H1 (cell line): ENCODE measurements around the gene UTS2R. TPM values are rescaled to one million over a fixed set of nuclear protein-coding genes. Genes with fewer than 3 reads are reported as not detected.

Experiments
- CTCF ChIA-PET: fragments of 300-600 bp; sonication (Branson Sonifier 250); formaldehyde crosslinking; loops from one replicate; lab custom pipeline; 2021; ENCODE audit not compliant: partially characterized antibody; lab: Charles Lee
- POLR2A ChIA-PET: fragments of 300-600 bp; sonication (Branson Sonifier 250); formaldehyde crosslinking; loops from one replicate; lab custom pipeline; 2021; ENCODE audit warnings: inconsistent platforms; ENCODE audit not compliant: partially characterized antibody; lab: Charles Lee
- DNase-seq, 2 experiments: peaks; one replicate each; pipeline versions ENCODE4 v3.0.0 to v3.0.0-alpha.2; 2010 to 2022; ENCODE audit warnings: low spot score in 2 of 2, low read depth in 1 of 2, mixed read lengths in 1 of 2
- FAIRE-seq: peaks from 2 replicates; lab custom pipeline; 2011; peaks lifted over from hg19 to GRCh38; lab: Jason Lieb, UNC
- H2AFZ ChIP-seq: 2 replicates; pipeline ENCODE4 v1.8.1; 2012; ENCODE audit warnings: low read length, inconsistent platforms
- H2AK5ac ChIP-seq: 2 replicates; pipeline ENCODE4 v1.6.1; 2013; ENCODE audit warnings: low read depth, low read length
- H2BK120ac ChIP-seq: replicated peaks from 2 replicates; pipeline ENCODE3; 2013; ENCODE audit warnings: low read depth, low read length, inconsistent platforms
- H2BK12ac ChIP-seq: 2 replicates; pipeline ENCODE4 v1.6.1; 2013; ENCODE audit warnings: low read depth, low read length
- H2BK15ac ChIP-seq: 2 replicates; pipeline ENCODE4 v1.6.1; 2013; ENCODE audit warnings: low read length
- H2BK20ac ChIP-seq: 2 replicates; pipeline ENCODE4 v1.6.1; 2013; ENCODE audit warnings: low read length
- H2BK5ac ChIP-seq: 2 replicates; pipeline ENCODE4 v1.6.1; 2013; ENCODE audit warnings: low read depth, low read length
- H3K14ac ChIP-seq: 2 replicates; pipeline ENCODE4 v1.6.1; 2013; ENCODE audit warnings: inconsistent platforms; ENCODE audit not compliant: insufficient read length
- H3K18ac ChIP-seq: 2 replicates; pipeline ENCODE4 v1.6.1; 2013; ENCODE audit warnings: low read length; ENCODE audit errors: extremely low read depth
- H3K23ac ChIP-seq: 2 replicates; pipeline ENCODE4 v1.6.1; 2013; ENCODE audit warnings: inconsistent platforms; ENCODE audit not compliant: insufficient read length
- H3K23me2 ChIP-seq: 2 replicates; pipeline ENCODE4 v1.6.1; 2013; ENCODE audit warnings: low read depth, low read length
- H3K27ac ChIP-seq: 2 replicates; pipeline ENCODE4 v1.6.1; 2011; ENCODE audit warnings: low read depth, low read length, inconsistent platforms
- H3K27me3 ChIP-seq, 4 experiments: replicated peaks in 1 of 4; 1 replicate in 1 of 4; 2 replicates in 3 of 4; pipeline versions ENCODE4 v1.6.1 to v1.8.1; 2011 to 2013; ENCODE audit warnings: low read length in 3 of 4, mild to moderate bottlenecking in 3 of 4, inconsistent platforms in 2 of 4, mixed read lengths in 2 of 4, moderate library complexity in 1 of 4; ENCODE audit not compliant: control insufficient read depth in 3 of 4, insufficient read depth in 3 of 4; ENCODE audit errors: extremely low read depth in 1 of 4
- H3K36me3 ChIP-seq, 4 experiments: 2 replicates each; pipeline versions ENCODE4 v1.6.1 to v1.8.1; 2011 to 2013; ENCODE audit warnings: mild to moderate bottlenecking in 4 of 4, low read length in 3 of 4, moderate library complexity in 2 of 4, control low read depth in 1 of 4, inconsistent platforms in 1 of 4; ENCODE audit not compliant: insufficient read depth in 4 of 4, control insufficient read depth in 2 of 4
- H3K4ac ChIP-seq: replicated peaks from 2 replicates; pipeline ENCODE3; 2013; ENCODE audit warnings: low read length, low read depth, mixed read lengths, inconsistent platforms; ENCODE audit not compliant: insufficient read length
- H3K4me1 ChIP-seq, 4 experiments: replicated peaks in 1 of 4; 1 replicate in 1 of 4; 2 replicates in 3 of 4; pipeline versions ENCODE4 v1.6.1 to v1.8.1; 2011 to 2013; ENCODE audit warnings: low read length in 3 of 4, inconsistent platforms in 2 of 4, mixed read lengths in 1 of 4; ENCODE audit not compliant: insufficient read depth in 4 of 4, control insufficient read depth in 3 of 4
- H3K4me2 ChIP-seq, 2 experiments: 2 replicates each; pipeline versions ENCODE4 v1.6.1 to v1.8.1; 2011 to 2013; ENCODE audit warnings: low read depth in 2 of 2, low read length in 2 of 2, control low read depth in 1 of 2, inconsistent platforms in 1 of 2, mild to moderate bottlenecking in 1 of 2; ENCODE audit not compliant: insufficient read depth in 1 of 2
- H3K4me3 ChIP-seq, 4 experiments: fragments of 200-600, 300-600 bp in 1 of 4; sonication (generic), shearing (Covaris generic), sonication (Bioruptor Twin) in 1 of 4; 2 replicates each; pipeline versions ENCODE4 v1.5.1 to v1.8.1; 2011 to 2016; ENCODE audit warnings: low read length in 4 of 4, low read depth in 3 of 4, control low read depth in 2 of 4, inconsistent platforms in 2 of 4, mild to moderate bottlenecking in 2 of 4, mixed read lengths in 1 of 4, moderate library complexity in 1 of 4; ENCODE audit not compliant: insufficient read depth in 2 of 4; ENCODE audit errors: extremely low read depth in 1 of 4
- H3K56ac ChIP-seq: replicated peaks from 2 replicates; pipeline ENCODE3; 2013; ENCODE audit warnings: low read depth, mild to moderate bottlenecking, mixed read lengths, low read length, inconsistent platforms; ENCODE audit not compliant: insufficient read length
- H3K79me1 ChIP-seq: 2 replicates; pipeline ENCODE4 v1.6.1; 2013; ENCODE audit warnings: low read depth, low read length, control low read depth
- H3K79me2 ChIP-seq, 2 experiments: 2 replicates each; pipeline versions ENCODE4 v1.6.1 to v1.8.1; 2012 to 2013; ENCODE audit warnings: low read length in 2 of 2, mild to moderate bottlenecking in 2 of 2, inconsistent platforms in 1 of 2; ENCODE audit not compliant: insufficient read depth in 2 of 2, control insufficient read depth in 1 of 2
- H3K9ac ChIP-seq, 4 experiments: replicated peaks in 1 of 4; 1 replicate in 1 of 4; 2 replicates in 3 of 4; pipeline versions ENCODE4 v1.6.1 to v1.8.1; 2011 to 2013; ENCODE audit warnings: low read depth in 3 of 4, low read length in 3 of 4, control low read depth in 2 of 4, mild to moderate bottlenecking in 2 of 4, moderate library complexity in 2 of 4, inconsistent platforms in 1 of 4; ENCODE audit errors: extremely low read depth in 1 of 4
- H3K9me3 ChIP-seq, 2 experiments: 2 replicates each; pipeline versions ENCODE4 v1.6.1 to v1.8.1; 2012 to 2013; ENCODE audit warnings: mild to moderate bottlenecking in 2 of 2, moderate library complexity in 2 of 2, control low read depth in 1 of 2, inconsistent platforms in 1 of 2, low read depth in 1 of 2, low read length in 1 of 2, mixed read lengths in 1 of 2; ENCODE audit not compliant: insufficient read depth in 2 of 2
- H4K20me1 ChIP-seq, 2 experiments: replicated peaks in 1 of 2; 2 replicates each; pipeline versions ENCODE3 to v1.8.1; 2011 to 2013; ENCODE audit warnings: inconsistent platforms in 2 of 2, low read length in 2 of 2, mild to moderate bottlenecking in 1 of 2; ENCODE audit not compliant: insufficient read depth in 2 of 2, control insufficient read depth in 1 of 2
- H4K5ac ChIP-seq: 2 replicates; pipeline ENCODE4 v1.6.1; 2013; ENCODE audit warnings: low read length, low read depth, mixed read lengths, inconsistent platforms; ENCODE audit not compliant: insufficient read length
- H4K8ac ChIP-seq: 2 replicates; pipeline ENCODE4 v1.8.0; 2013; ENCODE audit warnings: mild to moderate bottlenecking, moderate library complexity, low read length, inconsistent platforms; ENCODE audit not compliant: insufficient read depth; ENCODE audit errors: extremely low read depth
- H4K91ac ChIP-seq: replicated peaks from 2 replicates; pipeline ENCODE3; 2013; ENCODE audit warnings: low read length, mixed read lengths, inconsistent platforms; ENCODE audit not compliant: insufficient read length
- JUND ChIP-seq: IDR thresholded peaks from 2 replicates; pipeline ENCODE4 v1.6.1; 2011; ENCODE audit warnings: mild to moderate bottlenecking, improper control_type of control experiment, low read length
- WGBS, 2 experiments: shearing (Covaris generic) in 1 of 2; methylation state at CpG; one replicate each; pipeline versions ENCODE4 v1.1.6 to v1.1.7; 2013 to 2015; ENCODE audit warnings: low lambda C conversion rate in 2 of 2, mixed read lengths in 2 of 2, inconsistent platforms in 1 of 2, low coverage in 1 of 2, missing lambda C conversion rate in 1 of 2; ENCODE audit not compliant: insufficient replicate concordance in 2 of 2, insufficient coverage in 1 of 2, insufficient read length in 1 of 2; ENCODE audit errors: extremely low coverage in 1 of 2, missing lambda C conversion rate in 1 of 2; 5-methylcytosine and 5-hydroxymethylcytosine counted together
- polyA plus RNA-seq, 7 experiments: library from polyadenylated mRNA; depleted of rRNA in 3 of 7; stranded (reverse) in 5 of 7; unstranded in 2 of 7; fragments of >200 nt in 5 of 7; fragments of 200-250 nt in 2 of 7; gene quantifications; 1 replicate in 5 of 7; 2 replicates in 1 of 7; 4 replicates in 1 of 7; pipeline versions ENCODE4 v1.2.1 to v1.2.3, GENCODE V29; 2011 to 2013; ENCODE audit warnings: missing spikeins in 2 of 7, mixed read lengths in 2 of 7
- total RNA-seq: library from RNA; stranded (reverse); fragmentation: NEBNext Ultra II Directional; extraction: Animal tissue kit (Norgen Biotek cat#: 25700); gene quantifications from 2 replicates; pipeline ENCODE4 v1.2.1, GENCODE V29; 2021

UTS2R gene
- total and polyA plus RNA-seq, 2 of the 8 experiments (the other 6 are each of a cell fraction or from before 2014, with no cell fraction given) = 0.27 TPM; not detected in 1

- WGBS, 2 experiments = 83% methylated on average over 8 of the region's 17 CpGs; no CpG with 5 or more reads in 1 of the 2 experiments
- TF ChIP-seq JUND = no peak
- Histone ChIP-seq H3K9ac (no peak overlapping the region), H3K23ac (no peak overlapping the region), H3K4me2 (no peak overlapping the region), H3K27ac (no peak overlapping the region), H4K5ac (no peak overlapping the region), H3K36me3 (no peaks in the 10 kb centered on the region), H4K20me1 (peaks cover 0 to 3% of the 10 kb centered on the region in 2 experiments), H3K4ac (no peak overlapping the region), H3K18ac (no peak overlapping the region), H3K9me3 (no peaks in the 10 kb centered on the region), H4K8ac (no peak overlapping the region), H3K56ac (no peak overlapping the region), H2AFZ (no peak overlapping the region), H2BK12ac (no peak overlapping the region), H2BK20ac (no peak overlapping the region), H2BK15ac (no peak overlapping the region), H3K4me1 (peaks cover 0 to 9% (median 5%) of the 10 kb centered on the region in 4 experiments; a peak in 5 of 7 replicates), H4K91ac (no peak overlapping the region), H2BK120ac (no peak overlapping the region), H3K14ac (no peak overlapping the region), H3K4me3 (no peak overlapping the region), H3K23me2 (no peaks in the 10 kb centered on the region), H3K79me2 (no peaks in the 10 kb centered on the region), H2AK5ac (no peak overlapping the region), H2BK5ac (no peak overlapping the region), H3K27me3 (no peaks in the 10 kb centered on the region), H3K79me1 (no peaks in the 10 kb centered on the region)
- no peak for FAIRE-seq
- DNase-seq = no peak
- ChIA-PET POLR2A (interaction anchor here (1.0 kb wide), 1 partner anchor 17 kb away, joined by 3 read pairs; no protein-coding TSS in a partner anchor), CTCF (no interaction called here)
Measured at GRCh38 chr17:82386255-82386831, 14.8 kb downstream of the UTS2R start.
